Astrocyte (in vitro differentiated cells and primary cell): ENCODE results near the gene RAD51B. TPM values are rescaled to one million over a fixed set of nuclear protein-coding genes. Genes with fewer than 3 reads are reported as not detected.

ENCODE experiments used
- DNase-seq: peaks from one replicate; pipeline ENCODE4 v3.0.0-alpha.2; 2010; ENCODE audit warnings: low read depth
- FAIRE-seq: peaks from 2 replicates; lab custom pipeline; 2011; peaks lifted over from hg19 to GRCh38; lab: Jason Lieb, UNC
- H2AFZ ChIP-seq: 2 replicates; pipeline ENCODE4 v1.6.0; 2012; ENCODE audit warnings: low read depth, low read length, inconsistent platforms
- H3K27ac ChIP-seq: 2 replicates; pipeline ENCODE4 v1.5.1; 2011; ENCODE audit warnings: low read depth, low read length, inconsistent platforms
- H3K27me3 ChIP-seq: 2 replicates; pipeline ENCODE4 v1.6.0; 2011; ENCODE audit warnings: low read length, inconsistent platforms; ENCODE audit not compliant: insufficient read depth
- H3K36me3 ChIP-seq: 2 replicates; pipeline ENCODE4 v1.5.1; 2011; ENCODE audit warnings: low read length, inconsistent platforms; ENCODE audit not compliant: insufficient read depth
- H3K4me1 ChIP-seq: 2 replicates; pipeline ENCODE4 v1.5.1; 2011; ENCODE audit warnings: low read length, inconsistent platforms; ENCODE audit not compliant: insufficient read depth
- H3K4me2 ChIP-seq: 2 replicates; pipeline ENCODE4 v1.6.0; 2012; ENCODE audit warnings: low read length, inconsistent platforms
- H3K4me3 ChIP-seq: 2 replicates; pipeline ENCODE4 v1.5.1; 2011; ENCODE audit warnings: low read depth, mild to moderate bottlenecking, low read length, inconsistent platforms; ENCODE audit not compliant: insufficient read depth
- H3K79me2 ChIP-seq: 2 replicates; pipeline ENCODE4 v1.6.0; 2012; ENCODE audit warnings: mild to moderate bottlenecking, low read length, inconsistent platforms; ENCODE audit not compliant: insufficient read depth
- H3K9ac ChIP-seq: 2 replicates; pipeline ENCODE4 v1.6.0; 2012; ENCODE audit warnings: mild to moderate bottlenecking, low read length, inconsistent platforms
- H3K9me3 ChIP-seq: 2 replicates; pipeline ENCODE4 v1.5.1; 2012; ENCODE audit warnings: low read depth, mild to moderate bottlenecking, low read length, inconsistent platforms; ENCODE audit not compliant: insufficient read depth
- H4K20me1 ChIP-seq: 2 replicates; pipeline ENCODE4 v1.6.0; 2012; ENCODE audit warnings: low read length, inconsistent platforms; ENCODE audit not compliant: insufficient read depth
- H3K27ac Mint-ChIP-seq: one replicate; pipeline ENCODE4 v1.8.0; 2021; ENCODE audit warnings: mild to moderate bottlenecking, mixed read lengths; ENCODE audit not compliant: unreplicated experiment
- H3K27me3 Mint-ChIP-seq: one replicate; pipeline ENCODE4 v1.8.0; 2021; ENCODE audit warnings: low read depth, mixed read lengths; ENCODE audit not compliant: unreplicated experiment
- H3K36me3 Mint-ChIP-seq: one replicate; pipeline ENCODE4 v1.8.0; 2021; ENCODE audit warnings: low read depth, mixed read lengths; ENCODE audit not compliant: unreplicated experiment
- H3K4me1 Mint-ChIP-seq: one replicate; pipeline ENCODE4 v1.8.0; 2021; ENCODE audit warnings: low read depth, mixed read lengths; ENCODE audit not compliant: unreplicated experiment
- H3K4me3 Mint-ChIP-seq: one replicate; pipeline ENCODE4 v1.8.0; 2021; ENCODE audit warnings: mild to moderate bottlenecking, moderate library complexity, mixed read lengths; ENCODE audit not compliant: unreplicated experiment
- H3K9me3 Mint-ChIP-seq: one replicate; pipeline ENCODE4 v1.8.0; 2021; ENCODE audit warnings: mild to moderate bottlenecking, mixed read lengths; ENCODE audit not compliant: unreplicated experiment
- EZH2 ChIP-seq: IDR thresholded peaks from 2 replicates; pipeline ENCODE4 v1.6.1; 2012; ENCODE audit warnings: mild to moderate bottlenecking, low read length, inconsistent platforms; ENCODE audit not compliant: insufficient read depth
- total RNA-seq: library from RNA; stranded (reverse); gene quantifications from 2 replicates; pipeline ENCODE4 v1.2.1, GENCODE V29; 2021
- TF ChIP-seq, protein P1 (sequence below): IDR thresholded peaks from 2 replicates; pipeline ENCODE4 v1.5.1; 2011; ENCODE audit warnings: low read depth, mild to moderate bottlenecking, inconsistent platforms, low read length, moderate library complexity; ENCODE audit not compliant: insufficient read depth

Gene RAD51B
- total RNA-seq, 1 donor from 2014 or later: 10.8 TPM

DNA sequence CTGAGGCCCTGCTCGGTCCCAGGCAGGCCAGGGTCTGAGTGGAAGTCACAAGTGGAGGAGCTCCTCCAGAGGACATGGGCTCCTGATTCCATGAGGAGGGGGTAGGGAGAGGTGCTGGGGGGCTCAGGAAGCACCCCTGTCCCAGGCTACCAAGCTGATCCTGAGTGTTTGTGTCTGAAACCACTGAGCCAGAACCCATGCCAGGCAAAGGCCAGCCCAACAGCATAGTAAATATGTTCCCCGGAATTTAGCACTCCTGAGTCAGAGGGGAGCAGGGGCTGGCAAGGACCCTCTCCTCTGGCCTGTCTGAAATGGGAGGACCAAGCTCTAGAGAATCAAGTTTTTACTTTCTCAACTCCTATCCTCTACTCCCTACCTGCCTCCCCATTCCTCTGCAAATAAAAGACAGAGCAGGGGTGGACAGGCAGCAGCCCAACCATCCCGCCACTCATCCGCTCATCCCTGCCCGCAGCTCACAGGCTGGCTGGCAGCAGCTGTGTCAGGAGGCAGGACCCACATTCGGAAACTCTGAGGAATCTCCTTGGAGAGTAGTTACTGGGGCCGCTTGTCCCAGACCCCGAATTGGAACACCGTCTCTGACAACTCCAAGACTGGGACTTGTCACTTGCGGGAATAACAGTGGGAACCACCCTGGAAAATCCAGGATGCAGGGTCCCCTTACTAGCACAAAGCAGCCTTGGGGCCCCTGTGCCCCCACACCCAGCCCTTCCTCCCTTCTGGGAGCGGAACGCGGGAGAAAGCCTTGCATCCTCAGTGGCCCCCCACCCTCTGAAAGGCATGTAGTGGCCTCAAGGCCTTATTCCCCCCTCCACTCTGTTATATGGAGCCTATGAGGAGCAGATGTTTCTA lies 870.7 kb downstream of the RAD51B start:
- H4K20me1 ChIP-seq: no peaks in the 10 kb centered on the region
- no peak overlapping the region for H3K27ac Mint-ChIP-seq
- no peaks in the 10 kb centered on the region for H3K27me3 Mint-ChIP-seq
- FAIRE-seq (no peak), DNase-seq (no peak)
- H3K4me2 ChIP-seq: no peak overlapping the region
- H3K9me3 Mint-ChIP-seq: no peaks in the 10 kb centered on the region
- no peak overlapping the region for H2AFZ ChIP-seq
- H3K9ac ChIP-seq: peak overlapping the region; percentile 8
- no peak overlapping the region for H3K4me3 Mint-ChIP-seq
- H3K9me3 ChIP-seq: no peaks in the 10 kb centered on the region
- H3K36me3 ChIP-seq: no peaks in the 10 kb centered on the region
- H3K4me1 Mint-ChIP-seq: peaks cover 52% of the 10 kb centered on the region
- H3K4me3 ChIP-seq: no peak overlapping the region
- no peak for TF ChIP-seq EZH2
- TF ChIP-seq, protein P1, sequence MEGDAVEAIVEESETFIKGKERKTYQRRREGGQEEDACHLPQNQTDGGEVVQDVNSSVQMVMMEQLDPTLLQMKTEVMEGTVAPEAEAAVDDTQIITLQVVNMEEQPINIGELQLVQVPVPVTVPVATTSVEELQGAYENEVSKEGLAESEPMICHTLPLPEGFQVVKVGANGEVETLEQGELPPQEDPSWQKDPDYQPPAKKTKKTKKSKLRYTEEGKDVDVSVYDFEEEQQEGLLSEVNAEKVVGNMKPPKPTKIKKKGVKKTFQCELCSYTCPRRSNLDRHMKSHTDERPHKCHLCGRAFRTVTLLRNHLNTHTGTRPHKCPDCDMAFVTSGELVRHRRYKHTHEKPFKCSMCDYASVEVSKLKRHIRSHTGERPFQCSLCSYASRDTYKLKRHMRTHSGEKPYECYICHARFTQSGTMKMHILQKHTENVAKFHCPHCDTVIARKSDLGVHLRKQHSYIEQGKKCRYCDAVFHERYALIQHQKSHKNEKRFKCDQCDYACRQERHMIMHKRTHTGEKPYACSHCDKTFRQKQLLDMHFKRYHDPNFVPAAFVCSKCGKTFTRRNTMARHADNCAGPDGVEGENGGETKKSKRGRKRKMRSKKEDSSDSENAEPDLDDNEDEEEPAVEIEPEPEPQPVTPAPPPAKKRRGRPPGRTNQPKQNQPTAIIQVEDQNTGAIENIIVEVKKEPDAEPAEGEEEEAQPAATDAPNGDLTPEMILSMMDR: no peak
- H3K36me3 Mint-ChIP-seq: no peaks in the 10 kb centered on the region
- H3K27me3 ChIP-seq: no peaks in the 10 kb centered on the region
- H3K79me2 ChIP-seq: no peaks in the 10 kb centered on the region
- H3K4me1 ChIP-seq: peaks cover 55% of the 10 kb centered on the region
- H3K27ac ChIP-seq: no peak overlapping the region

DNA sequence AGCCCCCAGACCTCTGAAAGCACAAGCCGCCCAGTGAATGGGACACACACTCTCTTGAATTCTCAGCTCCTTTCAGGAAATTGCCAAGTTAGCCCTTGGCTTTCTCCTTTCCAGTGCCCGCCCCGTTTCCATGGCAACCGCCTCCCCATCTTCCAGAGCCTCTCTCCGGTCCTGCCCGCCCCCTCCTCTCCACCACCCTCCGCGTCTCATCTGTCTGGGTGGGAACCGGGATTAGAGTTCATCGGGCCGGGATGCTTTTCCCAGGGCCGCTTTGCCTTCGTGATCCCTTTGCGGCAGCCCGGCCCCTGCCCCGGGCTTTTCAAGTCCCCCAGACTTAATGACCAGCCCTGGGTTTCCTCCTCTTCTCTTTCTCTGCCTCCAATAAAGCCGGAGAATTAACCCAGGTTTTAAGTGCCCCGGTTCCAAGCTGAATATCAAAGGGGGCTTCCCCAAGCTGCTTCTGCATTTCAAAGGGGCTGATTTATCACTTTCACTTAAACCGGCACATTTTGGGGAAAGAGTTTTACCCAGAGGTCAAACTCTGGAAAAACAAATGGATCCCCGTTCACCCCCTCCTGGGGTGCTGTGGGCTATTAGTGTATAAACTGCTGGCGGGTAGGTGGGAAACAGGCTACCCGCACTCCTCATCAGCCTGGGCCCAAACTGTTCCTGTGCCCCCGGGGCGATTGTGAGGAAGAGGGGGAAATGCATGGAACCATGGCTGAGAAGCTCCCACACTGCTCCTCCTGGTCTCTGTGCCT lies 871.6 kb downstream of the RAD51B start:
- Mint-ChIP-seq H3K27me3 (no peaks in the 10 kb centered on the region), H3K36me3 (no peaks in the 10 kb centered on the region), H3K4me1 (peaks cover 52% of the 10 kb centered on the region), H3K9me3 (no peaks in the 10 kb centered on the region), H3K27ac (peak overlapping the region; percentile 67), H3K4me3 (no peak overlapping the region)
- peaks cover 53% of the 10 kb centered on the region for H3K4me1 ChIP-seq
- H3K4me3 ChIP-seq: no peak overlapping the region
- TF ChIP-seq, protein P1: no peak
- no peak for TF ChIP-seq EZH2
- no peak overlapping the region for H2AFZ ChIP-seq
- no peaks in the 10 kb centered on the region for H3K9me3 ChIP-seq
- no peak overlapping the region for H3K9ac ChIP-seq
- H3K27ac ChIP-seq: no peak overlapping the region
- H3K27me3 ChIP-seq: no peaks in the 10 kb centered on the region
- H3K4me2 ChIP-seq: no peak overlapping the region
- FAIRE-seq (no peak), DNase-seq (no peak)
- H4K20me1 ChIP-seq: no peaks in the 10 kb centered on the region
- no peaks in the 10 kb centered on the region for H3K79me2 ChIP-seq
- no peaks in the 10 kb centered on the region for H3K36me3 ChIP-seq
